Measurements from ENCODE around the gene CTDNEP1. TPM values are rescaled to one million over a fixed set of nuclear protein-coding genes. Genes with fewer than 3 reads are reported as not detected.
A peak's percentile ranks its signal among the peaks of the same experiment; 100 is the strongest.

CTDNEP1 gene
- total RNA-seq, 1 donor from 2014 or later, result 165 TPM

GRCh38 chr17:7236808-7237207 lies 14.7 kb downstream of the CTDNEP1 start:
- no peak for TF ChIP-seq CTCF (IDR thresholded peaks at IDR 0.05)
- Mint-ChIP-seq H3K27me3 (no peaks in the 10 kb centered on the region), H3K4me3 (peak overlapping the region; percentile 99), H3K9me3 (no peaks in the 10 kb centered on the region), H3K27ac (peak overlapping the region; percentile 90), H3K36me3 (ENCODE audit: low read depth) (peaks cover 60% of the 10 kb centered on the region), H3K4me1 (peaks cover 71% of the 10 kb centered on the region)
- POLR2A ChIA-PET, result interaction anchor here (0.8 to 15.0 kb wide), 5 partner anchors 13 to 936 kb away, joined by 3 to 245 read pairs (median 4); partner anchors contain the start of genes ACADVL, CTDNEP1, DLG4 and ELP5
- intact Hi-C loops (cut with micrococcal nuclease), result loop anchor here (5.0 kb wide), 1 partner anchor 450 kb away; the partner anchor contains the start of genes TP53 and WRAP53
- CTCF ChIA-PET, result no interaction called here
- ATAC-seq (ENCODE audit: low read depth) (no peak), DNase-seq (no peak)

GRCh38 chr17:7235693-7236665 lies 15.6 kb downstream of the CTDNEP1 start:
- peaks cover 65% of the 10 kb centered on the region for H3K4me1 Mint-ChIP-seq
- TF ChIP-seq CTCF (IDR thresholded peaks at IDR 0.05), result no peak
- no peaks in the 10 kb centered on the region for H3K9me3 Mint-ChIP-seq
- ChIA-PET CTCF (no interaction called here), POLR2A (interaction anchor here (0.5 to 15.0 kb wide), 4 partner anchors 14 to 70 kb away, joined by 4 to 245 read pairs (median 70); partner anchors contain the start of genes ACADVL, CTDNEP1, DLG4 and ELP5)
- ATAC-seq (ENCODE audit: low read depth) (no peak), DNase-seq (no peak)
- H3K27ac Mint-ChIP-seq, result peak overlapping the region; percentile 88
- H3K27me3 Mint-ChIP-seq, result no peaks in the 10 kb centered on the region
- H3K36me3 Mint-ChIP-seq (ENCODE audit: low read depth), result peaks cover 54% of the 10 kb centered on the region
- intact Hi-C loops (cut with micrococcal nuclease), result loop anchor here (5.0 kb wide), 1 partner anchor 451 kb away; the partner anchor contains the start of genes TP53 and WRAP53
- H3K4me3 Mint-ChIP-seq, result peak overlapping the region; percentile 86

- POLR2A ChIA-PET, result interaction anchor here (0.5 to 15.0 kb wide), 14 partner anchors 9 to 1090 kb away, joined by 3 to 245 read pairs (median 5); partner anchors contain the start of genes ACADVL, ACAP1, CTDNEP1 and DLG4
Measured at GRCh38 chr17:7234083-7234951, 17.2 kb downstream of the CTDNEP1 start, which contains the start of gene DVL2. DVL2 (minus strand) TSS chr17:7234517; CDS start chr17:7234262, 255 bp downstream.

GRCh38 chr17:7233701-7234082 lies 17.8 kb downstream of the CTDNEP1 start:
- H3K27me3 Mint-ChIP-seq, result no peaks in the 10 kb centered on the region
- intact Hi-C loops (cut with micrococcal nuclease), result loop anchor here (1.0 kb wide), 3 partner anchors 13 to 28 kb away; no protein-coding TSS in a partner anchor
- peak overlapping the region; percentile 88 for H3K27ac Mint-ChIP-seq
- peaks cover 50% of the 10 kb centered on the region for H3K4me1 Mint-ChIP-seq
- H3K36me3 Mint-ChIP-seq (ENCODE audit: low read depth), result peaks cover 56% of the 10 kb centered on the region
- no peak for TF ChIP-seq CTCF (IDR thresholded peaks at IDR 0.05)
- no peaks in the 10 kb centered on the region for H3K9me3 Mint-ChIP-seq
- peak overlapping the region; percentile 86 for H3K4me3 Mint-ChIP-seq
- CTCF ChIA-PET, result interaction anchor here (1.1 kb wide), 1 partner anchor 13 kb away, joined by 4 read pairs; no protein-coding TSS in a partner anchor
- no peak for DNase-seq
- POLR2A ChIA-PET, result interaction anchor here (0.5 to 15.0 kb wide), 11 partner anchors 10 to 1090 kb away, joined by 3 to 245 read pairs (median 6); partner anchors contain the start of genes ACADVL, ACAP1, CTDNEP1 and DLG4
- no peak for ATAC-seq (ENCODE audit: low read depth)

More at GRCh38 chr17:7234083-7234951, 17.2 kb downstream of the CTDNEP1 start, which contains the start of gene DVL2:
- ATAC-seq (ENCODE audit: low read depth), result peak; percentile 47
- Mint-ChIP-seq H3K4me3 (peak within 1 kb of the TSS; percentile 86), H3K27ac (peak within 1 kb of the TSS; percentile 88), H3K9me3 (no peaks in the 10 kb centered on the region), H3K4me1 (peaks cover 51% of the 10 kb centered on the region), H3K27me3 (no peaks in the 10 kb centered on the region), H3K36me3 (ENCODE audit: low read depth) (peaks cover 54% of the 10 kb centered on the region)
- peak; percentile 93 for DNase-seq
- no peak for TF ChIP-seq CTCF (IDR thresholded peaks at IDR 0.05)
- intact Hi-C loops (cut with micrococcal nuclease), result loop anchor here (1.0 kb wide), 3 partner anchors 14 to 29 kb away; no protein-coding TSS in a partner anchor
- CTCF ChIA-PET, result interaction anchor here (1.1 kb wide), 1 partner anchor 14 kb away, joined by 4 read pairs; no protein-coding TSS in a partner anchor

Measured in activated B cell treated with CpG ODN at 0.5 μM for 24 hours (primary cell).